Activated CD8-positive, alpha-beta memory T cell treated with anti-CD3 and anti-CD28 coated beads, Interleukin-2, amount 50 U/mL, for 48 hours (primary cell): Measurements from ENCODE around the gene CXADR.
A peak's percentile ranks its signal among the peaks of the same experiment; 100 is the strongest.
"Not testable (repeated sequence)": the region's sequence is repeated elsewhere in the genome, so short reads cannot be mapped to it uniquely, and the experiment has no call there.

ENCODE experiments used
- DNase-seq: peaks from one replicate; pipeline ENCODE4 v3.0.0-alpha.2; 2020

The CXADR gene

DNA sequence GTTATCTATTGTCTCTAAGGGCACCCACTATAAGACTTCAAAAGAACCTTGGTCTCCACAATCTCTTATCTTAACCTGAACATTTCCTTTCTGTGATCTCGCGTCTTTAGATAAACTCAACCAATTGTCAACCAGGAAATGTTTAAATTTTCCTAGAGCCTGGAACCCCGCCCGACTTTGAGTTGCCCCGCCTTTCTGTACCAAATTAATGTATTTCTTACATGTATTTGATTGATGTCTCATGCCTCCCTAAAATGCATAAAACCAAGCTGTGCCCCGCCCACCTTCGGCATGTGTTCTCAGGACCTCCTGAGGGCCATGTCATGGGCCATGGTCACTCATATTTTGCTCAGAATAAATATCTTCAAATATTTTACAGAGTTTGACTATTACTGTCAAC is 5.9 kb upstream of the CXADR start:
- no peak for DNase-seq

DNA sequence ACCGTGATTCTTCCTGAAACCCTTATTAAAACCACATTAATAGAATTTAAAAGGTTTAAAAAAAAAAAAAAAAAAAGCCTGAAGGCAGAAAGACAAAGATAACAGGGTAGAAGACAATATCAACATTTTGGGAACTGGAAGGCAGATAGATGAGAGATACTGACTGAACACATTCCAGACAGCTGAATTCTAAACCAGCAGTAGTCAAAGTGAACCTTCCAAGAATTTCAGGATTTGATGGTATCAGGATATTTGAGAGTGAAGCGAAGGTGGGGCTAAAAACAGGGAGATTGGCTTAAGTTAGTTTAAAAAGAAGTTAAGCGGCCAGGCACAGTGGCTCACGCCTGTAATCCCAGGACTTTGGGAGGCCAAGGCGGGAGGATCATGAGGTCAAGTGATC is 5.3 kb upstream of the CXADR start:
- DNase-seq = no peak

DNA sequence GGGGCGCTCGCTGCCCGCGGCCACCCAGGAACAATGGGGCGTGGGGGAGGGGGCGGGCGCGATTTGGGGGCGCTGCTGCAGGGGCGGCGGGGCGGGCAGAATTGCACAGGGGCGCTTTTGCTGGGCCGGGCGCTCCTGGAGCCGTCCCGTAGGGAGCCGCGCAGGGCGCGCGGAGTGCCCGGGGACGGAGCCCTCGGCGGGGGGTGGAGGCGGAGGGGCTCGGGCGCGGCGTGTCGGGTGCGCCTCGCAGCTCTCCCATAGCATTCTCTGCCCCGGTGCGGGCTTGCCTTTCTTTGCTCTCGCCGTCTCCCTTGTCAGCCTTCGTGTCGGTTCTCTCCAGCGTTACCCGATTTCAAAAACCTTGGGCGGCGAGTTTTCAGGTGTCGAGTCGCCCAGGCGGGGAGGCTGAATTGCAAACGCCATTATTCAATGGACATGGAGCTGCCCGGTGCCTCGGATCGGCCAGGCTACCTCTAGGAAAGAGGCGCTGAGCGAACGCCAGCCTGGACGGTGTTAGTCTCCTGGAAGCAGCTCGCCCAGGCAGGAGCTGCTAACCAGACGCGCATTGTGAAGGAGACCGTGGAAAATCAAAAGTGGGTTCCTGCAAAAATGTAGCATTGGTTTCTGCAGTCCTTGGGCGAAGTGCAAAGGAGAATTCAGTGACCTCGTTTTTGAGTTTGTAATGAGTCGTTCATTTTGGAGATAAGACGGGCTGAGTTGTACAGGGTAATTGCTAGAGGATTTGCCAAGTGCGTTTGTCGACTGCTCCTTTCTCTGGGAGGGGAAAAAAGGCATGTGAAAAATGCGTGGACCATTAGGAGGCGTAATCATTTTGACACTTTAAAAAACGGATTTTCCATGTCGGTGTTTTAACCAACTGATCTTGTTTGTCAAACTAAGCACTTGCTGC is 626 bp downstream of the CXADR start:
- peak; percentile 59 for DNase-seq

DNA sequence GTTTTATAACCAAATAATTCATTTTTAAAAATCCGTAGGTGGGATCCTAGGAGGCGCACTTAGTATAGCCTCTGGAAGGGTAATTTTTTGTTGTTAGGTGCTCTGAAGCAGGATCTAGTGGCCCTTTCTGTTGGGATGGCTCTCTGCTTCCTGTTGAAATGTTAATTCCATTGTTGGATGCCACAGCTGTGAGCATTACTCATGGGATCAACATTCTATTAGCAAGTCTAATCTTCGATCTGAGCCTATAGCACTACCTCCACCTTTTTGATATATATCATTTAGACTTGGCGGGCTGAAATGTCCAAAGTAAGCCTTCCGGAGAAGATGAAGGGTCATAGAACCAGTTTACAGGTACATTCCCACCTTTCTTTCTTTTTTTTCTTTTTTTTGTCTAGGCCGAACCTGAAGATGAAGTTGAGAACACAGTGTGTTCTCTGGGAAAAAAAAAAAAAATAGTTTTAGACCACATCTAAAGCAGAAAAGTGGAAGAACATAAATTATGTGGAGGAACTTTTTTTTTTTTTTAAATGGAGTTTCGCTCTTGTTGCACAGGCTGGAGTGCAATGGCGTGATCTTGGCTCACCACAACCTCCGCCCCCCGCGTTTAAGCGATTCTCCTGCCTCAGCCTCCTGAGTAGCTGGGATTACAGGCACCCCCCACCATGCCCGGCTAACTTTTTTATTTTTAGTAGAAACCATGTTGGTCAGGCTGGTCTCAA is 1.4 kb downstream of the CXADR start:
- DNase-seq = no peak

DNA sequence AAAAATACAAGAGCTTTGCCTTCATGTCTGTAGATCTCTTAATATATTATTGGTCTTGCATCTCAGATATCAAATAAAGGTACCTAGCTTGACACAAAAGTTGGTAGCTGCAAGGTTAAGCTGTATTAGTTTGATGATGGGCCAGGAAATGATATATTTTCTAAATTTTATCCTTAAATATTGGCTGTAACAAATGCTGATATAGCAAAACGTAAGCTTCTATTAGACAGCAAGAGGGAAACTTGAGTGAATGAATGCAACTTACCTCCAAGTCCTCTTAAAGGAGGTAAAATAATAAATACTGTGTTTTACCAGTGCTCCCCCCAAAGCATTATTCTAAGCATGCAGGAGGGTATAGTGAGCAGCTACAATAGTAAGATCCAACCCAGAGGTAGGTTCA is 4.2 kb downstream of the CXADR start:
- not testable (repeated sequence) for DNase-seq

DNA sequence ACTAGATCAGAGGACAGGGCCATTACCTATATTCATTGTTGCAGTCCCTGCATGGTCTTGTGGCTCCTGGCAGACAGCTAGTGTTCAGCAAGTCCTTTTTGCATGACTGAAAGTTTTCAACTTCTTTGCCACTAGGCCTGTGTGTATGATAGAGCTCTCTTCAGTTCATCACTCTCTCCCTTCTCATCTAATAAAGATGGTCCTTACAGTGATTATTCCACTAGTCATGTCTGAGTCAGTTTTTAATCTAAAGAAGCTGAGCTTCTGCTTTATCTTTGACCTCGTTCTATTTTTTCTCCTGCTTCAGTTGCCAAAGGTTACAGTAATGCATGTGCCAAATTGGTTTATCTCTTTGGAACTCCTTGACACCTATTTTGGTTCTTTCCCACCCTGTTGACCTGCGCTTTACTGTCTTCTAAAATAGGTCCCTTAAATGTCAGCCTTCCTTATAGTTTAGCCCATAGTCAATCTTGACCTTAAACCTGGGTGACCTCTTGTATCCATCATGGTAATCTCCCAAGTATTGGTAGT is 6.4 kb downstream of the CXADR start:
- DNase-seq = no peak

DNA sequence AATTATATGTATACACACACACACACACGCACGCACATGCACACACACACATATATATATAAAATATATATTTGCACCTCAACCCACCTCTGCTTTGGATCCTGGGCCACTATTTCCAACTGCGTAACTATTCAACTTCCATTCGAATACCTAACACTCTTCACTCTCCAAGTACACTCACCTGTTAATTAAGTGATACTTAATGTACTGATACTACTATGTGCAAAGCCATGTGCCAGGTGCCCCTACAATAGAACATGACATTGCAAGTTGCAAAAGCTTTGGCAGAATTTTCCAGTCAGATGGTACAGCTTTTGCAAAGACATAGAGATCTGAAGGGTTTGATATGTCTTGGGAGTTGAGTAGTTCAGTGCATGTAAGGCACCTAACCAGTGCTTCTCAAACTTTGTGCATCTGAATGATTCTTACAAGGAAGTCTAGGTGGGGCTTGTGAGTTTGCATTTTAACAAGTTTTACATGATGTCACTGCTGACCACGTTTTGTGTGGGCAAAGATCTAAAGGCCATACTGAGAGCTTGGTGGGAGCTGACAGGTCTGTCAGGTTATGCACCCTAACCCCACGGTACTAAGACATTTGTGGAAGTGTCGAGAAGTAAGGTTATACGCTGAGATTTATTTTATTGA is 7.2 kb downstream of the CXADR start:
- no peak for DNase-seq

DNA sequence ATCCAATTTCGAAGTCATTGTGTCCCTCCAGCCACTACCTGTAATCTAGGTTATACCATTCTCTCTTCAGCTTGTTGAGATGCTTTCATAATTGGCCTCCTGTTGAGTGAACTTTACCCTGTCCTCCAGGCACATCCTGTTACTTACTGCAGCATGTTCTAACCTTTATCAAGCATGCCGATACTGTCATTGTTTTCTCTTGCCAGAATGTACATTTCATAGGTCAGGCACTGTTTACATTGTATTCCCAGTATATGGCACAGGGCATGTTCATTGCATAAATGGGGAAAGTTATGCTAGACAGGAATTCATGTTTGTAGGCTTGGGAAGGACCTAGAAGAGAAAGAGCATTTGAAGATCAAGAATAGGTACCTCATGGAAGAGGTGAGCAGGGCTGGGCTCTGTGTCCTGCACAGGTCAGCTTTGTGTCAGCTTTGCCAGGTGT is 10.2 kb downstream of the CXADR start:
- DNase-seq = no peak

DNA sequence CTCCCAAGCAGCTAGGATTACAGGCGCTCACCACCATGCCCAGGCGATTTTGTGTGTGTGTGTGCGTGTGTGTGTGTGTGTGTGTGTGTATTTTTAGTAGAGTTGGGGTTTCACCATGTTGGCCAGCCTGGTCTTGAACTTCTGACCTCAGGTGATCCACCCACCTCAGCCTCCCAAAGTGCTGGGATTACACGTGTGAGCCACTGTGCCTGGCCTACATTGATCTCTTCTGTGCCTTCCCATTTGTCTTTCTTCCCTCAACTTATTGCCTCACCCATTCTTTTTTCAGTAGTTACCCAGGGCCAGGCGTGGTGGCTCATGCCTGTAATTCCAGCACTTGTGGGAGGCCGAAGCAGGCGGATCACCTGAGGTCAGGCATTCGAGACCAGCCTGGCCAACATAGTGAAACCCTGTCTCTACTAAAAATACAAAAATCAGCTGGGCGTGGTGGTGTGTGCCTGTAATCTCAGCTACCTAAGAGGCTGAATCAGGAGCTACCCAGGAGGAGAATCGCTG is 11.2 kb downstream of the CXADR start:
- not testable (repeated sequence) for DNase-seq

DNA sequence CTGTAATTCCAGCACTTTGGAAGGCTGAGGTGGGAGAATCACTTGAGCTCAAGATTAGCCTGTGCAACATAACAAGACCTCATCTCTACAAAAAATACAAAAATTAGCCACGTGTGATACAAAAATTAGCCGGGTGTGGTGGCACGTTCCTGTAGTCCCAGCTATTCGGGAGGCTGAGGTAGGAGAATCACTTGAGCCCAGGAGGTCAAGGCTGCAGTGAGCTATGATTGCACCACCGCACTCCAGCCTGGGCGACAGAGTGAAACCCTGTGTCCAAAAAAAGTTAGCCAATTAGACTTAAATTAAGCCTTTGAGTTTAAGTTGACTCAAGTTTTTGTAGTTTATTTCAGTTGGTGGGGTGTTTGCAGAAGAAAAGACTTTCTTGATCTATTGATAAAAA is 11.8 kb downstream of the CXADR start:
- no peak for DNase-seq

DNA sequence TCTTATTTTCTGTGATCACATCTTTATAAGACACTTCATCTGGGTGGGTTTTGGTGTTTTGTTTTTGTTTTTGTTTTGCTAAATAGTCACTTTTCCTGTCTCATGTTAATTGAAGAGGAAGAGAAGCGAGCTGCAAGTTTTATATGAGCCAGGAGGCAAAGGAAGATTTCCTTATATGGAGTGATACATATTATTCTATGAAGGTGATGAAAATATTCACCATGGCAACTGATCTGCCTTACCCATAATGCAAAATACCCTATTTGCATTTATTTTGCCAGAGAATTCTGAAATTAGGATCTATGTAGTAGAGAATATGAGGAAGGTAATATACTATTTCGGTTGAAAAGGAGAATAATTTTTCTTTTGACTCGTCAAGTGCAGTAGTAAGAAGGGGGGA is 13.9 kb downstream of the CXADR start:
- DNase-seq = no peak

DNA sequence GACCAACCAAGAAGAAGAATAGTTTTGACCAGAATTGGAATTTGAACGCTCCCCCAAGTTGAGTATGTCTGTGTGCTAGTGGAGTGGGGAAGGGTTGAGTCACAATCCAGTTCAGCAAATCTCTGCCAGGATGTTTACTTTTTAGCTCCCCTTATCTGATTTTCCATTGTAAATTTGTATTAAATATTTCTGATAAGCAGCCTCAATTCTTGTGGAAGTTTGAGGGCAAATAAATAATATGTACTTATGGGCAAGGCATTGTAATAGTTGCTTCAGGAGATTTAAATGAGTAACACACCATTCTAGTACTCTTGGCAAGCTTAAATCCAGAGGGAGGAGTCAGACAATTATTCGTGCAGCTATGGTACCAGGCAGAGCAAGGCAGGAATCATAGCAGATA is 14.4 kb downstream of the CXADR start:
- DNase-seq = no peak

DNA sequence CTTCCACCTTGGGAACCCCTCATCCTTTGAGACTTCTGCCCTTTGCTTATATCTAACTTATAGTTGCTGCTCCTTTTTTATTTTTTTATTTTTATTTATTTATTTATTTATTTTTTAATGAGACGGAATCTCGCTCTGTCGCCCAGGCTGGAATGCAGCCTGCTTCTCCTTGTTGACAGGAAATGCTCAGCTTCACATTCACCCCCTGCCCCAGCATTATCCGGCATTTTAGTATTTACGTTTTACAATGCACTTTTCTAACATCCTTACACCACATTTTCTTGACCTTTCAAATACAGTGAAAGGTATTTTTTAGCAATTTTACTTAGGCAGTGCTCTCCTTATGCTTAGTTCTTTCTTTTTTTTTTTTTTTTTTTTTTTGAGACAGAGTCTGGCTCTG is 14.9 kb downstream of the CXADR start:
- DNase-seq = no peak

DNA sequence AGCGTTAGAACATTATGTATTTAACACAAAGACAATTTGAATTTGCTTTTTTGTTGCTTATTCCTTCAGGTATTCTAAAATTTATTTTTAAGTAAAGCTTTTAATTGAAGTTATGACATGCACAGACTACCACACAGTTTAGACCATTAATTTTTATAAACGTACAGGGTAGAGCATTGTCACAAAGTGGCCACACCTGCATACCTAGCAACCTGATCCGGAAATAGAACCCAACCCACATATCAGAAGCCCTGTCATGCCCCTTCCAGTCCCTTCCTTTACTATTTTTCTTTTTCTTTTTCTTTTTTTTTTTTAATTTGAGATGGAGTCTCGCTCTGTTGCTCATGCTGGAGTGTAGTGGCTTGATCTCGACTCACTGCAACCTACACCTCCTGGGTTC is 16.8 kb downstream of the CXADR start:
- no peak for DNase-seq

DNA sequence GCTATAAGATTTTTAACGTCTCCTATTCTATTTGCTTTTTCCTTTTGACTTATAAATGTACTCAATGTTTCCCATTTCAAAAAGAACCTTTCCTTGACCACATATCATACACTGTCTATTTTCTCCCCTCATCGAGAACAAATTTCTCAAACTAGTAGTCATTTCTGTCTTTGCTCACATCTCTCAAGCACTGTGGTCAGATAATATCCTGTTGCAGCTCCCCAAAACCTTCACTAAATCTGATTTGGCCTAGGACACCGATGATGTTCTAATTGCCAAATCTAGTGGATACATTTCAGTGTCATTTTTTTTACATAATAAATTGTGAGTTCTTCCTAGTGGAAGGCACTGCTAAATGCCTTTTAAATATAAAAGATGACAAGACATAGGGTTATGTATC is 19.4 kb downstream of the CXADR start:
- DNase-seq = no peak

DNA sequence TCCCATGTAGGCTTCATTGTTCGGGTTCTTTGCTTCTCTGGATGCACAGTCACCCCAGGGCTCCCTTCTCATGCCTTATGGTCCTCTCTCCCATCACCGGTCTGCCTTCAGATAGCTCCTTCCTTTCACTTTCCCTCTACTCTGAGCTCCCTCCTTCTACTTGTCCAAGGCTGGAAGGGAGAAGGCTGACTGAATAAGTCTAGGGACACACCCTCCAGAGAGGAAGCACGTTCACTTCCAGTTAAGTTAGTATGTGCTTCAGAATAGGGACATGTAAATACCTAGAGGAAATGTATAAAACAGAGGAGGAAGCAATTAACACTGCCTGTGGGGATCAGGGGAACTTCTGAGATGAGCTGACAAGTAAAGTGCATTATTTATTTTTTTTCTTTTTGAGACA is 23.5 kb downstream of the CXADR start:
- no peak for DNase-seq

DNA sequence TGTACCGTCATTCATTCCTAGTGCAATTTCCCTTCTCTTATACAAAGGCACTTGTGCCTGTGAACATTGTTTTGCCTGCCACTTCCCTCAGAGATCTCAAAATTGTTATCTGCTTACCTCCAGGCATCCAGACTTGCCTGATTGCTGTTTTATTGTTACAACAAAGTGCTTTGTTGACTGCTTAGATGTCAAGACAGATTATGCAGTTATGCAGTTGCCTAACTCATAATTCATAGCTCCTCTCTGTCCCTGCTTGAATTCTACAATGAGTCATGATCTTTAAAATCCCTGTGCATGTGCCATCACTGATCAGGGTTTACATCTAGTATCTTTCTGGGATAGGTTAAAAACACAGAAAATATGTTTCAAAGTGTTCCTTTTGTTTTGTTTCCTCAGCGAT is 24.5 kb downstream of the CXADR start:
- no peak for DNase-seq

DNA sequence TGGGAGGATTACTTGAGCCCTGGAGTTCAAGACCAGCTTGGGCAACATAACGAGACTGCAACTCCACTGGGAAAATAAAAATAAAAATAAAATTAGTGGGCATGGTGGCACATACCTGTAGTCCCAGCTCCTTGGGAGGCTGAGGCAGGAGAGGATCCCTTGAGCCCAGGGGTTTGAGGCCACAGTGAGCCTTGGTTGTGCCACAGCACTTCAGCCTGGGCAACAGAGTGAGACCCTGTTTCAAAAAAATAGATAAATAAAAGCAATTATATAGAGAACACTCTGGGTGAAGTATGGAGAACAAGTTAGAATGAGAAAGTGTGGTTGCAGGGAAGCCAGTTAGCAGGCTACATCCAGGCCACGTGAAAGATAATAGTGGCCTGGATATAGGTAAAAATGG is 25.7 kb downstream of the CXADR start:
- no peak for DNase-seq

DNA sequence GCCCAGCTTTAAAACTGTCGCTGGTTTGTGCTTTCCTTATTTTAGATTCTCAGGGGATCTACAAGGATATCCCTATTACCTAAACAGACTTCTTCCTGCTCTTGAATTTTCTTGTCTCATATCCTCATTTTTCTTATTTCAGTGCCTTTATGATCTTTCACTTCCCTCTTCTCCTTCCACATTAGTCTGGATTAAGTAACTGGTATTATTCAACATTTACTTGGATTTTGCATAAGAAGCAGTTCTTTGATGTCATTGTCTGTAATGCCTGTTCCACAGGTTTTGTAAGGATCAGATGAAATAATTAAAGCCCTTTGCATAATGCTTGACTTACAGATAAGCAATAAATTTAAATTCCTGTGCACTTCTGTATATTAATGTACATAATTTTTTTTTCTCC is 26.5 kb downstream of the CXADR start:
- DNase-seq = no peak

DNA sequence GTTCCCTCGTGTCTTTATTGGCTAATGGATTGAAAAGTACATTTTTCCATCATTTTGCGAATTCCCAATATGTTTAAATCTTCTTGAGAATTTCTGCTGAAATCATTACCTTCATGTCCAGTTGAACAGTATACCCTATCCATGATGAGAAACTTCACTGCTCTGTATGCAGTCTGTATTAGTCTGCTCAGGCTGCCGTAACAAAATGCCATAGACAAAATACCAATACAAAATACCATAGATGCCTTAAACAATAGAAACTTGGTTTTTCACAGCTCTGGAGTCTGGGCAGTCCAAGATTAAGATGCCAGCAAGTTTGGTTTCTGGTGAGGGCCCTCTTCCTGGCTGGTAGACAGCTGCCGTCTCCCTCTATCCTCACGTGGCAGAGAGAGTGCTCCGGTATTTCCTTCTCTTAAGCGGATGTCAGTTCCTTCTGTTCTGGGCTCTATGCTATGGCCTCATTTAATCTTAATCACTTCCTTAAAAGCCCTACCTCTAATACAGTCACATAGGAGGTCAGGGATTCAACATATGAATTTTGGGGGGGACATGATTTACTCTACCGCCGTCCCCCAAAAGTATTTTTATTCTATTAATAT is 27.0 kb downstream of the CXADR start:
- no peak for DNase-seq

DNA sequence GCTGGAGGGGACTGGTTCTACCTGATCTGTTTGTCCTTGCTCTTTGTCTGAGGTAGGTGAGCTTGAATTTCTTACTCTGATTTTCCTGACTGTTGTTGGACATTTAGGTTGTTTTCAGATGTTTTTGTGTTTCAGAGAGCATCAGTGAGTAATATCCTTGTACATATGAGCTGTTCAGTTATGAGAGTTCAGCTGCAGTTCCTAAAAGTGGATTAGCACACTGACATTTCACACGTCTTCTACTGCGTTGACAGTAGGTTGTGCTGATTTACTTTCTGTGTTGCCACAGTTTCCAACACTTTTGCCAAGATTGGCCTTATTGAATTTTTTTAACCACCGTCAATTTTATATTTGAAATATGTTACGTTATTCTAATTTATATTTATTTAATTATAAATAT is 27.7 kb downstream of the CXADR start:
- no peak for DNase-seq

DNA sequence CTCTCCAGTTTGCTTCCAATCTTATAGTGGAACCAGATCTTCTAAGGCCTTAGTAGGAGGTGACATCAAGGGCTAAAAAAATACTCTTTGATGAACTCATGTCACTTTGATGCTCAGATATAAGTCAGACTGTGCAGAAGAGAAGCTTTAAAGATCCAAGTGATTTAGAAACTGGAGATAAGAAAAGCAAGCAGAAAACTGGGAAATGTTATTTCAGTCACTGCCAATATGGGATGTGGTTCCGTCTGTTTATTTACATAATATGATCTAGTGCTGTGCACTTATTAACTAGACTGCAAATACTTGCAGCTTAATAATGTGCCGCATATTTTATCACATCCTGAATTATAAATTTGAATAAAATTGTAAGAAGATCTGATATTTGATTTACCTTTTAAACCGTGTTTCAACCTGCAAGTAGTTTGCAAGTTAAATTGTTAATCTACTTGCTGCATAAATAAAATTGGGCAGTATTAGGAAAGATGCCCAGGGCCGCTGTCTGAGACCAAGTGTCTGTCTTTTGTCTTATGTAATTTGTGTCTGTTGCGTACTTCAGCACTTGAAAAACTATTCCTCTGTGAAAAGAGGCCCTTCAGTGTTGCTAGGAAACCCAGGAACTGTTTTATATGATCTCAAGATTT is 29.6 kb downstream of the CXADR start:
- no peak for DNase-seq
